Activated T-helper 1 cell treated with Interleukin-2 at 50 U/mL for 16 hours (primary cell): ENCODE measurements around the gene RALGPS2.

Experiments
- DNase-seq: peaks from one replicate; pipeline ENCODE4 v3.0.0-alpha.2; 2020; ENCODE audit warnings: low read depth

The RALGPS2 gene

DNA sequence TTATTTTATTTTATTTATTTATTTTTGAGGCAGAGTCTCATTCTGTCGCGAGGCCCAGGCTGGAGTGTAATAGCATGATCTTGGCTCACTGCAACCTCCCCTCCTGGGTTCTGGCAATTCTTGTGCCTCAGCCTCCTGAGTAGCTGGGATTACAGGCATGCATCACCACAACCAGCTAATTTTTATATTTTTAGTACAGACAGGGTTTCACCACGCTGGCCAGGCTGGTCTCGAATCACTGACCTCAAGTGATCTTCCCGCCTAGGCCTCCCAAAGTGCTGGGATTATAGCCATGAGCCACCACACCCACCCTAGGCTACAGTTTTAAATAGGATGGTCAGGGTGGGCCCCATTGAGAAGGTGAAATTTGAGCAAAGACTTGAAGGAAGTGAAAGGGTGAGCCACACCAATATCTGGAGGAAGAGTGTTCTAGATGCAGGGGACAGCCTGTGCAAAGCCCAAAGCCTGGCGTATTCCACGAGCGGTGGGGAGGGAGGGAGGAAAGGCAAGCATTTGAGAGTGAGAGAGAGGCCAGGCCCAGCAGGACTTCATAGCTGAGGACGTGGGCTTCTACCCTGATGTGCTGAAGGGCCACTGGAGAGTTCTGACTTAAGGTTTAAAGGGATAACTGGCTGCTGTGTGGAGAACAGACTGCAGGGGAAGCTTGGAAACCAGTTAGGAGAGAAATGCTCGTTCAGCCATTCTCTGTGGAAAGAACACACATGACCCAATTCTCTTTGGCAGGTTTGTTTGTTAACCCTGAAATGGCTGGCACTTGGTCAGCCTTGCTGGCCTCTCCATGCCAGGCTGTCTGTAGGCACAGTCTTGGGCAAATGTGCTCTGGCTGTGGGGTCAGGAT is 238.0 kb downstream of the RALGPS2 start:
- DNase-seq, result no peak

DNA sequence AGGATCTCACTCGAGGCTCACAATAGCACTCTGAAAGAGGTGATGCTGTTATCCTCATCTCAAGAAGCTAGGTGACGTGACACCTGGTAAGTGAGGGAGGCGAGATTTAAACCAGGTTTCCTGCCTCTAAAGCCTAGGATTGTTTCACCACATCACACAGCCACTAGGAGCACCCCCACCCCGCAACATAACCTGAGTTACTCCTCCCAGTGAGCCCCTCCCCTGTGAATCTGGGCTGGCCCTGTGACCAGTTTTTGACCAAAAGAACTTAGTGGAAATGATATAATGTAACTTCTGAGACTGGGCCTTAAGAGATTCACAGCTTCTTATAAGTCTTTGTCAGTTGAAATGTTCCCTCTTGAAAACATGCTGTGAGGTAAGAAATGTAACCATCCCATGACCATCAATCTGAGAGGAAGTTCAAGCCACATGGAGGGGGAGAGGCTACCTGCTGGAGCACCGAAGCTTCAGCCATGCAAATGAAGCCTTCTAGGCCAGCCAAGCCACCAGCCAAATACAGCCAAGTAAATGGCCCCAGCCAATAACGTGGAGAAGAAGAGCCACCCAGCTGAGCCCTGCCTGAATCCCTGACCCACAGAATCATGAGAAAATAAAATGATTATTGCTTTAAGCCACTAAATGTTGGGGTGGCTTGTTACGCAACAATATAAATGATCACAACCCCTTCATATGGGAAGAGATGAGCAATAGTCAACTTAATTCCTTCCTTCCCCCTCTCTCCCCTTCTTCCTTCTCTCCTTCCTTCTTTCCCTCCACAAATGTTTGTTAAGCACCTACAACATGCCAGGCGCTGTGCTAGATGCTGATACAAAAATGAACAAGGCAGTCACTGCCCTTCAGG is 239.7 kb downstream of the RALGPS2 start:
- no peak for DNase-seq

DNA sequence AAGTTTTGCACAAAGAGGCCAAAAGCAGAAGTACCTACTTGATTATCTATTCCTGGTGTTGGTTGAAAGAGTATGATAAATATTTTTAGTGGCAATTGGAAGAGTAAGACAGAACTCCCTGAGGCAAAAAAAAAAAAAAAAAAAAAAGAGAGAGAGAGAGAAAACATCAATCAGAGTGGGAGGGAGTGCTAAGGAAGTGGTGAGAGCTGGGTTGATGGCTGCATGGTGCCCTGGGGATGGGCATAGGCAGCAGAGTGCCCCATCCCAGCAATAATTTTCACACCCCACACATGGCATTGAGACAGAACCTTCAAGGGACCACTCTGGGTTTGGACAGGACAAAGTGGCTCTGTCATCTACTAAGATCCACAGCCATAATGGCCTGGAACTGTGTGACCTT is 241.3 kb downstream of the RALGPS2 start:
- no peak for DNase-seq

DNA sequence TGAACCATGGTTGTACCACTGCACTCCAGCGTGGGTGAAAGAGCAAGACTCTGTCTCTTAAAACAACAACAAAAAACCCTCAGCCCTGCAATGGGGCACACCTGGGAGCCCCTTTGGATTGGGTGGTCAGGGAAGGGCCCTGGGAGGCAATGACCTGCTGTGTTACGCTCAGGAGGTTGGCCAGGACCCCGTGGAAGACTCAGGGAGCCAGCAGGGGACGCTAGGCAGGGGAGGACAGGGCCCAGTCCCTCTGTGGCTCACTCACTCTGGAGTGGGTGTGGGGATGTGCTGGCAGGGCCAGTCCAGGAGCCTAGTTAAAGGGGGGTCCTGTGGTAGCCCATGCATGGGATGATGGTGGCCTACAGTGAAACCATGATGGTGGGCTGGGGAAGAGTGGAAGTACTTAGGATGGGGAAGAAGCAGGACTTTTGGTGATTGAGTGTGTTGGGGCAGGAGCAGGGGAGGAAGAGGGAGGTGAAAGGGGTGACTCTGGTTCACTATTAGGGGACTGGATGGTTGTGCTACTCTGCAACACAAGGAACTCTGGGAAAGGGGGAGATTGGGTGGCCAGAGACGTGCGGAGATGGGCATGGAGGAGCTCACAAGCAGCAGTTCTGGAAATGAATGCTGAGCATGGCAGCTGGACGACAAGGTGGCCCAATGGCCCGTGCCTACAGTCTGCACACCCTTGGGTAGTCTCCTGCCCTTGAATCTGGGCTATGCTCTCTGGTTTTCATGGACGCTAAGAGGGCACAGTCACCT is 244.4 kb downstream of the RALGPS2 start:
- no peak for DNase-seq

DNA sequence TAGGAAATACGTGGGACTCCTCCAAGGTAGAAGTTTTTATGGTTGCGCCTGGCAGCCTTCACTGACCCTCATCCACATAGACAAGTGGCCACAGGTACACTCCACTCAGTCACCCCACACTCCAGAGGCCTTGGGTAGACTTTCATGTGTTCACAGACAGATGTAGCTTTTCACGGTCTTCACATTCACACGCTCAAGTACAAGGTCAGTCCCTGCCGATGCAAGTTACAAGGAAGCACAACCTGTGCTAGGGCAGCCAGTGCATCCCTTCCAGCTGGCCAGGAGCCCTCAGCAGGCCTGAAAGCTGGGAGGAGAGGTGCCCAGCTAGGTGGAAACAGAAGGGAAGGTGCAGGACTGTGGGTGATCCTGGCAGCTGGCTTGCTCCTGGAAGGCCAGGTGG is 245.1 kb downstream of the RALGPS2 start:
- no peak for DNase-seq
